Astrocyte of the spinal cord (primary cell): ENCODE results near the gene MED14.
A peak's percentile ranks its signal among the peaks of the same experiment; 100 is the strongest.

Experiments used
- DNase-seq: peaks from one replicate; pipeline ENCODE4 v3.0.0; 2011; ENCODE audit warnings: low read depth, low spot score
- H3K4me3 ChIP-seq: 2 replicates; pipeline ENCODE4 v1.5.1; 2011; ENCODE audit warnings: low read depth, mild to moderate bottlenecking, low read length, moderate library complexity
- in situ Hi-C: cut with HindIII; loops from 2 replicates; pipeline ENCODE4 v1.10.0; 2017; ENCODE audit warnings: low sequenced_read_pairs
- TF ChIP-seq, protein P1 (sequence below): IDR thresholded peaks from 2 replicates; pipeline ENCODE4 v1.5.1; 2012; ENCODE audit warnings: low read depth, mild to moderate bottlenecking, low read length, inconsistent platforms

MED14 gene

DNA sequence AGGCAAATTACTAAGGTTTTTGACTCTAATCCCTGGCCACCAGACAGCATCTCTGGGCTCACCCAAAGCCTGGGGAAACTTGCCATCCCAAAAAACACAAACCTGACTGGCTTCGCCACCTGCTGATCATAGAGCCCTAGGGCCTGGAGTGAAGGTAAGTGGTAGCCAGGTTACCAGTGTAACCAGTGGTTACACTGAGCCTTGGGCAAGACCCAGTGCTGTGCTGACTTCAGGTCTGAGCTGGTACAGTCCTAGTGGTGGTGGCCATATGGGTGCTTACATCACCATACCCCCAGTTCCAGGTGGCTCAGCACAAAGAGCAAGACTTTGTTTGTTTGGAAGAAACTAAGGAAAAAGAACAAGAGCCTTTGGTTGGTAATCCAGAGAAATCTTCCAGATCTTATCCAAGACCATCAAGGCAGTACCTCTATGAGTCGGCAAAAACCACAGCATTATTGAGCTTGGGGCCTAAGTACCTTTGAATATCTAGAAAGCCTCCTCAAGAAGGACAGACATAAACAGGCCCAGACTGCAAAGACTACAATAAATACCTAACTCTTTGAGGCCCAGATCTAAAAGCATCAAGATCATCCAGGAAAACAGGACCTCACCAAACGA, 13.7 kb downstream of the MED14 start:
- in situ Hi-C loops, result no loop called here
- H3K4me3 ChIP-seq, result no peak overlapping the region
- no peak for DNase-seq
- TF ChIP-seq, protein P1, sequence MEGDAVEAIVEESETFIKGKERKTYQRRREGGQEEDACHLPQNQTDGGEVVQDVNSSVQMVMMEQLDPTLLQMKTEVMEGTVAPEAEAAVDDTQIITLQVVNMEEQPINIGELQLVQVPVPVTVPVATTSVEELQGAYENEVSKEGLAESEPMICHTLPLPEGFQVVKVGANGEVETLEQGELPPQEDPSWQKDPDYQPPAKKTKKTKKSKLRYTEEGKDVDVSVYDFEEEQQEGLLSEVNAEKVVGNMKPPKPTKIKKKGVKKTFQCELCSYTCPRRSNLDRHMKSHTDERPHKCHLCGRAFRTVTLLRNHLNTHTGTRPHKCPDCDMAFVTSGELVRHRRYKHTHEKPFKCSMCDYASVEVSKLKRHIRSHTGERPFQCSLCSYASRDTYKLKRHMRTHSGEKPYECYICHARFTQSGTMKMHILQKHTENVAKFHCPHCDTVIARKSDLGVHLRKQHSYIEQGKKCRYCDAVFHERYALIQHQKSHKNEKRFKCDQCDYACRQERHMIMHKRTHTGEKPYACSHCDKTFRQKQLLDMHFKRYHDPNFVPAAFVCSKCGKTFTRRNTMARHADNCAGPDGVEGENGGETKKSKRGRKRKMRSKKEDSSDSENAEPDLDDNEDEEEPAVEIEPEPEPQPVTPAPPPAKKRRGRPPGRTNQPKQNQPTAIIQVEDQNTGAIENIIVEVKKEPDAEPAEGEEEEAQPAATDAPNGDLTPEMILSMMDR, result no peak

DNA sequence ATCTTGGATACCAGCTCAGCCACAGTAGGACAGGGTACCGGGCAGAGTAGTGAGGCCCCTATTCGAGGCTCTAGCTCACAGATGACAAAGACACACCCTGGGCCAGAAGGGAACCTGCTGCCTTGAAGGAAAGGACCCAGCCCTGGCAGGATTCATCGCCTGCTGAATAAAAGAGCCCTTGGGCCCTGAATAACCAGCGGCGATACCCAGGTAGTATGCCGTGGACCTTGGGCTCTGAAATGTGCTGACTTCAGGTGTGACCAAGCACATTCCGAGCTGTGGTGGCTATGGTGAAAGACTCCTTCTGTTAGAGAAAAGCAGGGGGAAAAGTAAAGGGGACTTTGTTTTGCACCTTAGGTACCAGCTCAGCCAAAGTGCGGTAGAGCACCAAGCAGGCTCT, 14.6 kb downstream of the MED14 start:
- in situ Hi-C loops, result no loop called here
- TF ChIP-seq, protein P1, result no peak
- DNase-seq, result no peak
- H3K4me3 ChIP-seq, result no peak overlapping the region

DNA sequence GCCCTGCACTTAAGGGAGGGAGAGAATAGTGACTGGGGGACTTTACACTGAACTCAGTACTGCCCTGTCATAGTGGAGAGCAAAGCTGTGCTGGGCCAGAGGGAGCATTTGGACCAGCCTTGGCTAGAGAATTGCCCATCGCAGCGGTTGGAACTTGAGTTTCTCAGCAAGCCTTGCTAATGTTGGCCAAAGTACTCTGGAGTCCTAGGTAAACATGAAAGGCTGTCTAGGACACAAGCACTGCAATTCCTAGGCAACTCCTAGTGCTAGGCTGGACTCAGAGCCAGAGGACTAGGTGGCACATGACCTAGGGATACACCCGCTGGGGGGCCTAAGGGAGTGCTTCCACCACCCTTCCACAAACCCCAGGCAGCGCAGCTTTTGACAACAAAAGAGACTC, 15.0 kb downstream of the MED14 start:
- no peak for DNase-seq
- H3K4me3 ChIP-seq, result no peak overlapping the region
- TF ChIP-seq, protein P1, result no peak
- in situ Hi-C loops, result no loop called here

DNA sequence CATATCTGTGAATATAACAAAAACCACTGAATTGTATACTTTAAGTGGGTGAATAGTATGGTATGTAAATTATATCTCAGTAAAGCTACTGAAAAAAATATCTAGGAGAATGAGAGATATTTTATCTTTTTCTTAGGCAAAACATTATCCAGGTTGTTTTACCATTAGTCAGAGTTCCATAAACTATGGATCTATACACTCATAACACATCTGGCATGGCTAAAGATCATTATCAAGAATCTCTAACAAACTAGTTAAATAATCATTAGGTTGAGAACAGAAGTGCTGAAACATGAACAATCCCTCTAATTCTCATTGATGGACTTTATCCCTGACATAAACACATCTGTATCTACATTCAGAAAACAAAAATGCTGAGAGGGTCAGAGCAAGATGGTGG, 15.6 kb downstream of the MED14 start:
- DNase-seq, result no peak
- no peak overlapping the region for H3K4me3 ChIP-seq
- TF ChIP-seq, protein P1, result no peak
- in situ Hi-C loops, result no loop called here

DNA sequence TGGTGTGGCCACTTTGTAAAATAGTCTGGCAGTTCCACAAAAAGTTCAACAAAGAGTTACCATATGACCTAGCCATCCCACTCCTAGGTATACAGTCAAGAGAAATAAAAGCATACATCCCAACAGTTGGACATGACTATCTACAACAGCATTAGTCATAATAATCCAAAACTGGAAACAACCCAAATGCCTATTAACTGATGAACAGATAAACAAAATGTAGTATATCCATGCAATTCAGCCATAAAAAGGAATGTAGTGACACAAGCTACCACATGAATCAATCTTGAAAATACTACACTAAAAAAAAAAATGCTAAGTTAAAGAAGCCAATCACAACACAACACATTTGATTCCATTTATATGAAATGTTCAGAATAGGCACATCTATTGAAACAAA, 16.1 kb downstream of the MED14 start:
- TF ChIP-seq, protein P1, result no peak
- DNase-seq, result peak; percentile 29
- in situ Hi-C loops, result no loop called here
- H3K4me3 ChIP-seq, result no peak overlapping the region

DNA sequence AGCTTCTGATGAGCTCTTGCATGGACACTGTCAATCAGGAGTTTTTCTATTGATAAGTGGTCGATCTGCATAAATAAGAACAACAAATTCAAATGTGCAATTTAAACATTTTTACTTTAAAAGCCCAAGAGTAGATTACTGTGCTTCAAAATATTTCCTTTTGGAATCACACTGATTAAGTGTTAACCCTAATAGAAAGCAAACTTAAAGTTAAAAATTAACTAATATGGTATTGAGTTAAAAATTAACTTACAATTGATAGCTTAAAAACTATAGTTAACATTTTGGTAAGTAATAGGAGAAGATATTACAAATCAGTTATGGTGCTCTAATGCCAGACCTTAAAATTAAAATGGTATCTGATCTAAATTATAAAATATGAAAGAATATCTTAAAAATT, 25.9 kb downstream of the MED14 start:
- TF ChIP-seq, protein P1, result no peak
- in situ Hi-C loops, result no loop called here
- DNase-seq, result no peak
- H3K4me3 ChIP-seq, result no peak overlapping the region
